ENCODE results near the gene RNASE11. TPM values are rescaled to one million over a fixed set of nuclear protein-coding genes. Genes with fewer than 3 reads are reported as not detected.

RNASE11 gene
- polyA plus RNA-seq, 3 donors, result not detected

- H3K27me3 Mint-ChIP-seq (ENCODE audit: low read depth in 3 of 3), result peaks cover 78 to 87% (median 85%) of the 10 kb centered on the region in 3 donors
- intact Hi-C loops (cut with micrococcal nuclease), result loop anchor here in 1 of 2 donors (5.0 kb wide), 1 partner anchor 54 kb away; the partner anchor contains the start of gene RNASE4
- no peaks in the 10 kb centered on the region for H4K20me1 ChIP-seq (ENCODE audit: insufficient read depth, low read length)
- no peaks in the 10 kb centered on the region for H3K36me3 ChIP-seq (replicated peaks in 1 of 2; ENCODE audit: control insufficient read depth in 1 of 2, insufficient read depth in 2 of 2, low read length in 2 of 2)
- no peak overlapping the region for H2AFZ ChIP-seq (ENCODE audit: insufficient read depth, low read depth, low read length, poor library complexity, severe bottlenecking)
- H3K36me3 Mint-ChIP-seq, result peaks cover 8 to 26% of the 10 kb centered on the region in 2 donors
- H3K4me1 Mint-ChIP-seq, result peaks cover 67% of the 10 kb centered on the region
- H3K27me3 ChIP-seq (ENCODE audit: control insufficient read depth in 2 of 2, insufficient read depth in 2 of 2, low read length in 2 of 2), result peaks cover 79 to 84% of the 10 kb centered on the region in 2 donors
- DNase-seq, result no peak
- no peak overlapping the region for H3K9ac ChIP-seq (ENCODE audit: insufficient read depth, low read length, poor library complexity, severe bottlenecking)
- H3K9me3 Mint-ChIP-seq, result peaks cover 0 to 38% (median 28%) of the 10 kb centered on the region in 7 donors
- H3K27ac Mint-ChIP-seq, result peak overlapping the region in 1 of 7 donors; percentile 8
- H3K4me3 Mint-ChIP-seq, result peak overlapping the region in 1 of 2 donors; percentile 93
- WGBS (ENCODE audit: insufficient coverage), result 64% methylated on average over 8 of the region's 10 CpGs
- no peaks in the 10 kb centered on the region for H3K79me2 ChIP-seq (ENCODE audit: insufficient read depth, low read length)
- peaks cover 0 to 29% of the 10 kb centered on the region in 2 donors for H3K9me3 ChIP-seq (replicated peaks in 1 of 2; ENCODE audit: control insufficient read depth in 1 of 2, insufficient read depth in 1 of 2, low read length in 2 of 2)
- H3K27ac ChIP-seq (ENCODE audit: low read depth in 1 of 2, low read length in 2 of 2), result no peak overlapping the region
- H3K4me2 ChIP-seq (replicated peaks; ENCODE audit: extremely low read depth, low read length, poor library complexity, severe bottlenecking), result no peak overlapping the region
- H3K4me1 ChIP-seq (ENCODE audit: control insufficient read depth in 1 of 2, insufficient read depth in 2 of 2, low read length in 2 of 2), result peaks cover 60 to 65% of the 10 kb centered on the region in 2 donors
- H3K4me3 ChIP-seq (replicated peaks in 1 of 3; ENCODE audit: low read depth in 2 of 3, low read length in 3 of 3), result no peak overlapping the region
- TF ChIP-seq CTCF (IDR thresholded peaks at IDR 0.05), result no peak
Observed at GRCh38 chr14:20628063-20628854, 40.5 kb upstream of the RNASE11 start.

GRCh38 chr14:20627346-20628027 lies 39.7 kb upstream of the RNASE11 start:
- peaks cover 0 to 30% (median 21%) of the 10 kb centered on the region in 7 donors for H3K9me3 Mint-ChIP-seq
- WGBS (ENCODE audit: insufficient coverage), result no CpG with 5 or more reads among the region's 5 CpGs
- H3K27ac Mint-ChIP-seq, result no peak overlapping the region
- peaks cover 70 to 81% (median 77%) of the 10 kb centered on the region in 3 donors for H3K27me3 Mint-ChIP-seq (ENCODE audit: low read depth in 3 of 3)
- Histone ChIP-seq H3K79me2 (ENCODE audit: insufficient read depth, low read length) (no peaks in the 10 kb centered on the region), H3K4me3 (replicated peaks in 1 of 3; ENCODE audit: low read depth in 2 of 3, low read length in 3 of 3) (no peak overlapping the region), H4K20me1 (ENCODE audit: insufficient read depth, low read length) (no peaks in the 10 kb centered on the region), H3K4me1 (ENCODE audit: control insufficient read depth in 1 of 2, insufficient read depth in 2 of 2, low read length in 2 of 2) (peaks cover 60 to 65% of the 10 kb centered on the region in 2 donors), H3K9ac (ENCODE audit: insufficient read depth, low read length, poor library complexity, severe bottlenecking) (no peak overlapping the region), H3K36me3 (replicated peaks in 1 of 2; ENCODE audit: control insufficient read depth in 1 of 2, insufficient read depth in 2 of 2, low read length in 2 of 2) (no peaks in the 10 kb centered on the region), H3K9me3 (replicated peaks in 1 of 2; ENCODE audit: control insufficient read depth in 1 of 2, insufficient read depth in 1 of 2, low read length in 2 of 2) (peaks cover 0 to 21% of the 10 kb centered on the region in 2 donors), H2AFZ (ENCODE audit: insufficient read depth, low read depth, low read length, poor library complexity, severe bottlenecking) (no peak overlapping the region), H3K27me3 (ENCODE audit: control insufficient read depth in 2 of 2, insufficient read depth in 2 of 2, low read length in 2 of 2) (peaks cover 72 to 77% of the 10 kb centered on the region in 2 donors), H3K27ac (ENCODE audit: low read depth in 1 of 2, low read length in 2 of 2) (no peak overlapping the region), H3K4me2 (replicated peaks; ENCODE audit: extremely low read depth, low read length, poor library complexity, severe bottlenecking) (no peak overlapping the region)
- peaks cover 67% of the 10 kb centered on the region for H3K4me1 Mint-ChIP-seq
- intact Hi-C loops (cut with micrococcal nuclease), result loop anchor here in 1 of 2 donors (5.0 kb wide), 1 partner anchor 55 kb away; the partner anchor contains the start of gene RNASE4
- peak overlapping the region in 1 of 2 donors; percentile 93 for H3K4me3 Mint-ChIP-seq
- H3K36me3 Mint-ChIP-seq, result peaks cover 5 to 20% of the 10 kb centered on the region in 2 donors
- no peak for DNase-seq
- TF ChIP-seq CTCF (IDR thresholded peaks at IDR 0.05), result no peak

All from CD14-positive monocyte (primary cell).